GM19468 (cell line): ENCODE results near the gene GRID2.

Source experiments
- ATAC-seq: cut with Tn5 transposase; IDR thresholded peaks from one replicate; pipeline ENCODE4 v1.9.1; 2021; ENCODE audit warnings: mild to moderate bottlenecking, moderate library complexity, moderate number of reproducible peaks; ENCODE audit not compliant: unreplicated experiment; ENCODE audit errors: extremely low read depth

Gene GRID2

DNA sequence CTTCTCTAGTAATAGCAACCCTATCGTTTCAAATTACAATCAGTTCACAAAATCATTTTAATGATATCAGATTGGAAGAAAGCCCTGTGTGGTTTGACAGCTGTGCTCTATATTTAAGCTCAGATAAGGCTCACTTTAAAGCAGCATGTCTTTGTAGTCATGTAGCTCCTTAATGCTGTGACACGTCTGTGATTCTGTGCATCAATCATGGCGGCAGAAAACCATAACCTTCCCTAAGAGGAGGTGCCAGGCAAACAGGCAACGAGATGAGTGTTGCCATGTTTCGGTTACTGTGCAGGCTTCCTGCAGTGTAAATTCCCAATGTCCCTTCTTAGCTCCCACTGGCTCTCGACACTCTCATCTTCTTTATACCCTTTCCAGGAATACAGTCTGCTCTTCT is 212.7 kb downstream of the GRID2 start:
- no peak for ATAC-seq

DNA sequence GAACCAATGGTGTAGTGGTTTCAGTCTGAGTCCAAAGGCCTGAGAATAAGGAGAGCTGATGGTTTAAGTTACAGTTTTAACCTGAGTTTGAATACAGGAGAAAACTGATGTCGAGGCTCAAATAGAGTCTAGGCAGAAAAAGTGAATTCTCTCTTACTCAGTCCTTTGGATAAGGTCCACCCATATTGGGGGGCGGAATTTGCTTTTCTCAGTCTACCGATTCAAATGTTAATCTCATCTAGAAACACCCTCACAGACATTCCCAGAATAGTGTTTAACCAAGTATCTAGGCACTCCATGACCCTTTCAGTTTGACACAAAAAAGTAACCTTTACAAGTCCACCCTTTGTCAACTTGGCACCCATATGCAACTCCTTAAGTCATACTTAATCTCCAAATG is 216.0 kb downstream of the GRID2 start:
- ATAC-seq: no peak

DNA sequence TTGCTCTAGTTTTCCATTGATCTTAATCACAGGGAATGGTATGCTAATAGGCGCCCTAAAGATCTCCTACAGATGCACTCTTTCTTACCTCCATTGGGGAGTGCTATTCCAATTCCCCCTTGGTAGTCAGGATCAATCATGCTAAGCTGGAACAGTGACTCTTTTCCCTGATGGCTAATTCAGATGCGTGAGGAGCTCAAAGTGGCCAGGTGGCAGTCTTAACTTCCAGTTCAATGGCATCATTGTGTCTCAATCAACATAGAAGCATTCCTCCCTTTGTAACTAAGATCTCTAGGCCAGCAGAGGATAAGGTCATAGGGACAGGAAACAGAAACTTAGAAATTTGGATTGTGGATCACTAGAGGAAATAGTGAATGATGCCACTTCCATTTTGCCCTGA is 216.8 kb downstream of the GRID2 start:
- no peak for ATAC-seq

DNA sequence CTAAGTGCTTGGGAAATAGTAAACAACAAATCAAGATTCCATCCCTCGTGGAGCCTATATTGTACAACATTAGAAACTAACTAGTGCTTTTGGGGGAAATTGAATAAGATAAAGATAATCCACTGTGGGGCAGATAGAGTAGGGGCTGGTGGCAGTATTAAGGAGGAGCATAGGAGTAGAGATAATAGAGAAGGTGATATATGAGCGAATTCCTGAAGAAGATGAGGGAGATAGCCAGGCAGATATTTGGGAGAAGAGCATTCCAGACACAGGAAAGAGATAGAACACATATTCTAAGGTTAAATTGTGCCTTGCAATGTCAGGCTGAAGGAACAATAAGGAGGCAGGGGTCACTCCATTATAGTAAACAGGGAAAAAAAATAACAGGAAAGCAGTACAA is 218.2 kb downstream of the GRID2 start:
- no peak for ATAC-seq

DNA sequence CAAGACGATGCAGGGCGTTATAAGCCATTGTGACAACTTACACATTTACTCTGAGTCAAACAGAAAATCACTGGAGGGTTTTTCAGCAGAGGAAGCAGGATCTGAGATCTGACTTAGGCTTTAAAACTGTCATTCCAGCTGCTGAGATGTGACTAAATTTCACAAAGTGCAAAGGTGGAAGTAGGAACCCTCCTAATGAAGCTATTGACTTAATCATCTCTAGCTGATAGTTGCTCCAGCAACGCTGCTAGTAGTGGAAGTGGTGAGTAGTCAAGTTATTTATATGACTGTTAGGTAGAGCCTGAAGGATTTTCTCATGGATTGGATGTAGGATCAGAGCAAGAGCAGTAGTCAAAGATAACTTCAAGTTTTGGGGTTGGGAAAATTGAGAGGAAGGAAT is 218.6 kb downstream of the GRID2 start:
- no peak for ATAC-seq

DNA sequence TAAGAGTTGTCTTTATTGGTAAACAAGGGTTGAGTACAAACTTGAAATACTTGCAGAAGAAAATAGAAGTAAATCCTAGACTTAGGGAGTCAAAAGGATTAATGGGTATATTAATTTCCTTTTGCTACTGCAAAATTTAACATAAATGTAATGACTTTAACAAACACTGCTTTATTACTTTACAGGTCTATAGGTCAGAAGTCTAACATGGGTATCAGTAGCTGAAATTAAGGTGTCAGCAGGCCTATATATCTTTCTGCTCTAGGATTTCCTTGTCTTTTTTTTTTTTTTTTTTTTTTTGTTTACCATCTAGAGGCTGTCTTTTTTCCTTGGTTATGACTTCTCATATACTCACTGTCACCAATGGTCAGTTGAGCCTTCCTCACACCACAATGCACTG is 220.4 kb downstream of the GRID2 start:
- no peak for ATAC-seq

DNA sequence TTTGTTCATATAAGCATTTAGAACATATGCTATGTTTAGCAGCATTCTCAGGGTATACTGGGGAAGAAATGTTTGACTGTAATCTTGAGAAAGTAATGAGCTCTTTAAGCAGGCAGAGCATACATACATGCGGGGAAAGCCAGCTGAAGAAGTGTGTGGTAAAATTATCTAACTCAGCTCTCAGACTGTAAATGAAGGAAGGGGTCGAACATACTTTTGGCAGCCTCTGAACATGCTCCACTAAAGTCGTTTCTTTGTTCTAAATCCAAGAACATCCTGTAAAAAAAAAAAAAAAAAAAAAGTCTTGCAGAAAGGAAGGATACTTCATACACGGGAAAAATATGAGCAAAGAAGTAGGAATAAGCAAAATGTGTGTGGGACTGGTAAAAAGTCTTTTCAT is 224.8 kb downstream of the GRID2 start:
- ATAC-seq: no peak

DNA sequence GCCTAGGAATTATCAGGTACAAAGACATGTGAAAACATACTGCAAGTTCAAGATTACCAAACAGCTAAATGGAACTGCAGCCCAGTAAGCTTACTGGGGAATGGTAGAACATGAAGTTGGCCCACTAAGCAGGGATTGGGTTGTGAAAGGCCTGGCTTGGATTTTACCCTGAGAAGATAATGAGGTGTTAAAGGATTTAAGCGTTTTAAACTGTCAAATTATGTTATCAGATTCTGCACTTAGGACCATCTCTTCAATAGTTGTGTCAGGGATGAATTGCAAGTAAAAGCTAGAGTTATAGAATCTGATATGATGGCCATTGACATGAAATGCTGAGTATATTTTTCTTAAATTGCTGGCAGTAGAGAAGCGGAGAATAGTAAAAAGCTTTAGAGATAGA is 225.7 kb downstream of the GRID2 start:
- ATAC-seq: no peak

DNA sequence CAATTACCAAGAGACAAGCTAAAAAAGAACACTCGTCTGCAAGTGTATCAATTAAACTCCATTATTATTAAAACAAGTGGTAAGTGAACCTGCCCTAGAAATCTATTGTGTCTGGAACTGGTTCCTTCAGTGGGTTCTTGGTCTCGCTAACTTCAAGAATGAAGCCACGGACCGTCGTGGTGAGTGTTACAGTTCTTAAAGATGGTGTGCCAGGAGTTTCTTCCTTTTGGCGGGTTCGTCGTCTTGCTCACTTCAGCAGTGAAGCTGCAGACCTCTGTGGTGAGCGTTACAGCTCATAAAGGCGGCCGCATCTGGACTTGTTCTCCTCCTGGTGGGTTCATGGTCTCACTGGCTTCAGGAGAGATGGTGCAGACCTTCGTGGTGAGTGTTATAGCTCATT is 231.8 kb downstream of the GRID2 start:
- ATAC-seq: no peak

DNA sequence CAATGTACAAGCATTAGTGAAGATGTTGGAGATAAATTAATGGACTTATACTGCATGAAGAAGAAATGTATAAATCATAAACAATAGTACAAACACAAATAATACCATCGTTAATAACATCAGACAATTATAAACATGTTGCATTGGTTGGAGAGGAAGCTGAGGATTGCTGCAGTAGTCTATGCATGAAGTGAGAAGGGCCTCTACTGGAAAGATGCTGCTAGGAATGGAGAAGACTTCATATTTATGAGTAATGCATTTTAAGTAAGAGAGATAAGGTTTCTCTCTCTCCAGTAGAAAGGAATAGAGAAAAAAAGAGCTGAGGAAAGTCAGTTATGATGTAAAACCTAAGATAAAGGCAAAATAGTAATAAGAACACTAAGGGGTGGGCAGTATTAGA is 247.8 kb downstream of the GRID2 start:
- no peak for ATAC-seq

DNA sequence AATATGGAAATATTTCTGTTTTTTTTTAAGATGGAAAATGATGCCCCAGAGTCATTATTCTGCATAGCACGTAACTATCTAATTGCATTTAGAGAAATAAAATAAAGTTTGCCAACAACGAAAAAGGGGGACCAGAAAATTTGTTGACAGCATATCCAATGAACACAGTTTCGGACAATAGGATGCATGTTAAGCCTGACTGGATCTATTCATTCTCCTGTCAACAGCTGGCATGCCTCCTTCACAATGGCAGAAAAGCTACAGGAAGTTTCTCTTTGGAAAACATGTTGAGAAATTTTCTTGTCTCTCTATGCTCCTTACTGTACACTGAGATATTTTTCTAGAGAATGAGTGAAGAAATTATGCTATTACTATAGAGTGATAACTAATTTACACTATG is 262.5 kb downstream of the GRID2 start:
- no peak for ATAC-seq

DNA sequence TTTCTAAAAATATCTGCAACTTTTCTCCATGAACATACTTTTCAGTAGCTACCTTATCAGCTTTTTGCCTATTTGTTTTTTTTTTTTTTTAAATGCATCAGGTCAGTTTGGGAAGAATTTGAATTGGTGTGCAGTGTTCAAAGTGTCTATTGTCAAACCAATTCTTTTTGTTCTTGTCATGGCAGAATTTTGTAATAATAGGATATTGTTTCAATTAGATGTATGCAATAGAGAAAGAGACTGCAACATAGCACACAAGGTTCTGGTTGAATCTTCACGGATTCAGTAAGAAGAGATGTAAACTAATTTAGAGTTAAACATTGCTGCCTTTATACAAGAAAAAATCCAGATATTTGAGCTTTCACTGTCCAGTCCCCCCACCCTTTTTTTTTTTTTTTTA is 277.1 kb downstream of the GRID2 start:
- ATAC-seq: no peak

DNA sequence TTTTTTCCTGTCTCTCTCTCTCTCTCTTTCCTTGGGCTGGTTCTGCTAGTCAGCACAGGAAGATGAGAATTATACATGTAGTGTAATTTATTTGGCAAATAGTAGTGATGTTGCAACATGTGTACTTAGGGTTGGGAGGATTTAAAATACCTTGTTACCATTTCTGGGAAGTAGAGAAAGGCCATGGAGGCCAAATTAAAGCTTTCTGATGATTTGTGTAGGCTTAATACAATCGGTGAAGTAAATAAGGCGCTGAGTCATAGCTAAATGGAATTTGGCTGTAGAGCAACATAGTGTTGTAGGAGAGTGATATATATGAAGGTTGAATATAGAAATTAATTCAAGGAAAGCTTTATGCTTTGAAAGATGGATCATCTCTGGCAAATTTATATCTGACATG is 295.3 kb downstream of the GRID2 start:
- ATAC-seq: no peak

DNA sequence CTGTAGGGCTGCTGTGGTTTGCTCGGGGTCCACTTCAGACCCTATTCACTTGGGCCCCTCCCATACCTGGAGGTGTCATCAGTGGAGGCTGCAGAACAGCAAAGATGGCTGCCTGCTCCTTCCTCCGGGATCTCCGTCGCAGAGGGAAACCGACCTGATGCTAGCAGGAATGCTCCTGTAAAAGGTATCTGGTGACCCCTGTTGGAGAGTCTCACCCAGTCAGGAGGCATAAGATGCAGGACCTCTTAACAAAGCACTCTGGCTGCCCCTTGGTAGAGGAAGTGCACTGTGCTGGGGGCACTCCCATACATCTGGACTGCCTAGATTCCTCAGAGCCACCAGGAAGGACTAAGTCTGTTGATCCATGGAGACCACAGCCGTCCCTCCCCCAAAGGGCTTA is 296.9 kb downstream of the GRID2 start:
- no peak for ATAC-seq

DNA sequence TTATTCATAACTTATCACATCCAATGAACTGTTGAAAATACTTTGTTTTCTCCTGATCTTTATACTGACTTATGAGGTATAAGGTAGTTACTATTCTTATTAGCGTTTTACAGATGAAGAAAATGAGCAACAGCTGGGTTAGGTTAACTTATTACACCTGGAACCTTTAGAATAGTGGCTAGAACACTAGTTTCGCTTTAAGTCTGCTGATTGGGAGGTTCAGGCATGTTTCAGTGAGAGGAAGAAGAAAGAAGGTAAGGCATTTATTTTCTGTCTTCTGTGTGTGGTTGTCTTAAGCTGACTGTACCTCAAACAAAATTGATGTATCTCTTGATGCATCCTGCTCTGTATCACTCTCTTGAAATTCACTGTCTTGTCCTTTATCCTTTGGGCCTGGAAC is 302.5 kb downstream of the GRID2 start:
- no peak for ATAC-seq

DNA sequence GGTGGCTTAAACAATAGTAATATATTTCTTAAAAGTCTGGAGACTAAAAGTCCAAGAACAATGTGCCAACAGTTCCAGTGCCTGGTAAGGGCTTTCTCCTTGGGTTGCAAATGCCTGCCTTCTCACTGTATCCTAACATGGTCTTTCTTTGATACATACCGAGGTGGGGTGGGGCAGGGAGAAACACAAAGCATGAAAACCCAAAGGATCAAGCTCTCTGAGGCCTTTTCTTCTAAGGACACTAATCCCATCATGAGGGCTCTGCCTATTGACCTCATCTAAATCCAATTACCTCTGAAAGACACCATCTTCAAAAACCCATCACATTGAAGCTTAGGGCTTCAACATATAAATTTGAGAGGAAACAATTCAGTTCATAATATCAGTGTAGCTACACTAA is 311.3 kb downstream of the GRID2 start:
- no peak for ATAC-seq

DNA sequence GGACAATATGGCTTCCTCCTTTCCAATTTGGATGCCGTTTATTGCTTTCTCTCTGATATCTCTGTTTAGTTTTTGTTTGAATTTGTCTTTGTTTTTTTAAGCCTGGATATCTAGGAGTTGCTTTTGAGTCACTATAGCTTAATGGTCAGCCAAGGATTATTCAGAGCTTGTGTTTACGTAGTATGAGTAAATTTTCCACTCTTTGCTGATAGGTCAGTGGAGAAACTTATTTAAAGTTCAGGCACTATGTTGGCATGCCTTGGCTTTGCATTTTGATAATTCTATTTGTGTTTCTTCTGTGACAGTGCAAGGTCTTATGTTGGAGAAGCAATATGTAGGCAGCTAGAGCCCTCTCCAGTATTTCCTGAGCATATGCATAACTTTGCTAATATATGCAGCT is 315.2 kb downstream of the GRID2 start:
- no peak for ATAC-seq

DNA sequence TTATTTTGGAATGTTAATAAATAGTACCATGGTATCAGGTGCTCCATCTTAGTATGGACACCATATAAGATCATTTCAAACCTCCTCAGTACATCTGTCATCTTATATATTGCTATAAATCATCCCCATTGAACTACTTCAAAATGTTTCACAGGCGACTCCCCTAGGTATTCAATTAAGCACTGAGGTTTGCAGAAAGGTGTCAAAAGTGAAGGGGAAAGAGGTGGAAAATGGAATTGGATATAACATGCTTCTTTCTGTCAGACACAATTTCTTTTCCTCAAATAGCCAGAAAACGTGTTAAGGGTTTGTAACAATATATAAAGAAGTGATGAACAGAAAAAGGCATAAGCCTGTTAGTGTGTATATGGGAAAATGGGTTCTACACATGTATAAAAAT is 325.5 kb downstream of the GRID2 start:
- no peak for ATAC-seq

DNA sequence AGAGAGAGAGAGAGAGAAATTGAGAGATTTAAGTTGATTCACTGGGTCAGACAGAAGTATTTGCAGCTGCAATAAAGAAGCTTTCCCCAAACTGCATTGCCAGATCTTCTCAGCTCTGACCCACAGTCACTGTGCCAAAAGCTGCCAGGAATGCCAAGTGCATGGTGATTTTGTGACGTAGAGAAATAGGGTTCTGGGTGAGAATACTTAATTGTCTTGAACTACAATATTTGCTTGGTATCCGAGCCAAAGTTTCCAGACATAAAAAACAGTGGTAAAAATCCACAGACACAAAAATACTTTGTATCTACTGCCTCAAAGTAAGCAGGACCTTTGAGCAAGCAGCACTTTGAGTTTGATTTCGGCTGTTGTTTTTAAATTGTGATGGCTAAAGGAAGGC is 331.1 kb downstream of the GRID2 start:
- no peak for ATAC-seq

DNA sequence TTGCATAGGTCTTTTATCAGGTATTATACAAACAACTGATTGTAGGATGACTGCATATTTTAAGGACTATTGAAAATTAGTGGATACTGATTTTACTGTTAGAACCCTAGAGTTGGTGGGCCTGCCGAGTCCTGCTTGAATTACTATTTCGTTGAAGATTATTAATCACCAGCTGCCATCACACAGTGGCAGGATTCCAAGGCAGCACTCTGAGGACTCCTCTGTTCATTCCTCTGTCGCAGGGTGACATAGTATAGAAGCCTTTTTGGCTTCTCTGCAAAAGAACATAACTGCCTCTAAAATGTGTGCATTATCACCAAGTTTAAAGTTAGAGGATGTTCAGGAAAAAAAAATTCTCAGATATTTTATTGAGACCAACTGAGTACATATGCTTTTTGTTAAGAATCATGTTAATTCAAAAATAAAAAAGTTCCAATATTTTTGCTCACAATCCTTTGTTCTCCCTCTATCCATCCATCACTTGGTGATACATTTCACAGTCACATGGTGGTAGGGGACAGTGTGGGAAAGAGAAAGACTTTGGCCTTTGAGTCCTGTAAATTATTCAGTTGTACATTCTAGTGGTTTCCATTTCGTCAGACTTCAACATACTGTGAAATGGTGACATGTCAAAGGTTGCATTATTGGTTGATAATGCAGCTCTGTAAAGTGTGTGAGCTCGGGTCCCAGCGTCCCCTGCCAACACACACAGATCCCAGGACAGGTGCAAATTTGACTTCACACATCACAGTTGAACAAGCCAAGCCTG is 332.5 kb downstream of the GRID2 start:
- ATAC-seq: no peak

DNA sequence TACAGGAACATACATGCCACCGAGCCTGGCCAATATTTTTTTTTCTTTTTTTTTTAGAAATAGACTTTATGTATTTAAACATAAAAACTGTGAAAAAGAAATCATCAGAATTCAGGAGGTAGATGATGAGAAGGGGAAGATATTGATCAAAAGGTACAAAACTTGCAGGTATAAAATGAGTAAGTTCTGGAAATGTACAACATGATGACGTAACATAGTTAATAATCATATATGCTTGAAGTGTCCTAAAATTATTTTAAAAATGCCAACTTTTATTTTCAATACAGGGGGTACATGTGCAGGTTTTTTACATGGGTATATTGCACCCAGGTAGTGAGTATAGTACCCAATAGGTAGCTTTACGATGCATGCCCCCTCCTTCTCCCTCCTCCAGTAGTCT is 337.6 kb downstream of the GRID2 start:
- no peak for ATAC-seq

DNA sequence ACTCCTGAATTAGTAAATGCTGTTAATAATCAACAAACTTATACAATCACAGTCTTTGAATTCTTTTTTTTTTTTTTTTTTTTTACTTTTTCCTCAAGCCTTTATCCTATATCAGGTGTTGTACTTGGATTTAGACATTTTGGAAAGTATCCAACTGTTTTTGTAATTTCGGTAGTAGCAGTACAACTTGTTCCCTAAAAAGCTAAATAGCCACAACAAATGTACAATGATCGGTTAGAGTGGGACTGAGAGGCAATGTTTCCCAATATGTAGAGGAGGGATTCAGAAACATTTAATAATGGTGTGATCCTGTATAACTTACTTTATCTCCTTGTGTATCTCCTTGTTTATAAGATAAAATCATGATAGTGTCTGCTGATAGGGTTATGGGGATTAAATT is 343.1 kb downstream of the GRID2 start:
- no peak for ATAC-seq

DNA sequence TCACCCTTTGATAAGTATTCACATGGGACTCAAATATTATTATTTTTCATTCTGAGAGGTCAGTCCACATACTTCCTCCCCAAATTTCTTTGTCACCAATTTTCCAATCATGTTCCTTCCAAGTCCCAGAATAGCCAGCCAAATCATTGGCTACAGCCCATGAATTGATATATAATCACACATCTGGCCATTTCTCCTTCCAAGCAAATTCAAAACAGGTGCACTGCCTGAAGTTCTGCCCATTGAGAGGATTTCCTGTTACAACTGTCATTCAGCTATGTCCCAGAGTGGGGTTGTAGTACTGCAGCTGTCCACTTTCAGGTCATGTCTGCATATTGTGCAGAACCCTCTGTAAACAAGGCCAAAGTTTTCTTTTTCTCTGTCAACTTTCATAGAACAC is 347.8 kb downstream of the GRID2 start:
- ATAC-seq: no peak
